GM19467 (cell line): ENCODE results near the gene GADD45A.
"Not testable (repeated sequence)": the region's sequence is repeated elsewhere in the genome, so short reads cannot be mapped to it uniquely, and the experiment has no call there.

Source experiments
- ATAC-seq: cut with Tn5 transposase; IDR thresholded peaks from one replicate; pipeline ENCODE4 v1.9.1; 2021; ENCODE audit warnings: mild to moderate bottlenecking, moderate library complexity; ENCODE audit not compliant: unreplicated experiment

The GADD45A gene

GRCh38 chr1:67719329-67720196, 34.6 kb downstream of the GADD45A start:
- ATAC-seq = no peak

GRCh38 chr1:67721112-67721511, 36.1 kb downstream of the GADD45A start:
- ATAC-seq = no peak

DNA sequence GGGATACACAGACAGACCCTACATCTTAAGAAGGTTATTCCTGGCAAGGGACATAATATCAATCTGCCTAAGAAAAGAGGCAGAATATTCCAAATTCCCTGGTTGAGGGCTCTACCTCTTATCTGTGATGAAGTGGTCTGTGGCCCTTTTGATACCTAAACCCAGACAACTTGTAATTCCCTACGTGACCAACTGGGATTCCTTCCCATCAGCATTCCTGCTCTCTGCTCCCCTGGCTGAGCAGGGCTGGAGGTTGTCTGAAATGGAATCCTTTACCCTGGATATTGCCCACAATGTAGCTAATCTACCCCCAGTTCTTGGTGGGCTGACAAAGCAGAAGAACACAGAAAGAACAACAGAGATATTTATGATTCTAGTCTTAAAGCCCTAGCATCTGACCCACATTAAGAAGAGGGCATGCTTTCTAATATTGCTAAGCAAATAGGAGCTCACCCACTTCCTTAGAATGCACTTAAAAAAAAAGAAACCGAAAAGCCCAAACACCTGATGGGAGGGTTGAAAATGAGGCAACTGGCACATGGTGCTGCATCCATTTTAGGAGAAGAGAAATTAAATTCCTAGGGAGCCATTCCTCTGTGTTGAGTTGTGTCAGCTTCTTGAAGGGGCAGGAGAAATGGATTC, 36.8 kb downstream of the GADD45A start:
- ATAC-seq = no peak

- no peak for ATAC-seq
Measured at GRCh38 chr1:67722292-67722944, 37.4 kb downstream of the GADD45A start.

- ATAC-seq = no peak
Measured at GRCh38 chr1:67723126-67723525, 38.1 kb downstream of the GADD45A start.

DNA sequence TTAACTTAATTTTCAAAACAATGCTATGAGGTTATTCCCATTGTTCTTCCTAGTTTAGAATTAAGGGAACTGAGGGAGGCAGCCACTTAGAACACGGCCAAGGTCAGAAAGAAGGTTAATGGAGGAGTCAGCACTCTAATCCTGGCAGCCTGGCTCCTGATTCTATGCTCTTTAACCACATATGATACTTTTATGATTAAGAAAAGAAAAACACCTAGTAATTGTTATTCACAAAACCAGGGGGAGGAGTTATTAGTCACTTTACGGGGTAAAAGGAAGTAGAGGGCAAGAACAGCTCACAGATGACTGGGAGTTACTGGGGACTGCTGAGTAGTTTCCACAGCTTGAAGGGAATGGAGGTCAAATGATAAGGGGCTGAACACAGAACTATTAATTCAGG, 38.6 kb downstream of the GADD45A start:
- peak; percentile 57 for ATAC-seq

- ATAC-seq = no peak
Measured at GRCh38 chr1:67724928-67725560, 40.0 kb downstream of the GADD45A start.

DNA sequence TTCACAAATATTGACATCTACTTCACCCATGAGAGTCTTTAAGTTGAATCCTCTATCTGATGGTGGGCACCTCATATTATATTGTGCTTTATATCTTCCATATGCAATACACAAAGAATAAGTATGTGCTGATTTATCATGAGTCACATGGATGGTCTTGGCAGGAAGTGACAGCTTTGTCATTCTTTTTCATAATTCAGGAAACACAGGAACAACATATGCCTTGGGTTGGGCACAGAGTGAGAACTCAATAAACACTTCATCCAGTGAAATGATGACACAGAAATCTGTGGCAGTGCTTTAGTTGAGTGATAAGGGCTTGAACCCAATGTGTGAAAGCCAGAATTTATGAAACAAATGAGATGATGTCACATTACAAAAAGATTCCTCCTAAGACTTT, 41.2 kb downstream of the GADD45A start:
- ATAC-seq = no peak

- no peak for ATAC-seq
Measured at GRCh38 chr1:67729872-67730271, 44.9 kb downstream of the GADD45A start.

DNA sequence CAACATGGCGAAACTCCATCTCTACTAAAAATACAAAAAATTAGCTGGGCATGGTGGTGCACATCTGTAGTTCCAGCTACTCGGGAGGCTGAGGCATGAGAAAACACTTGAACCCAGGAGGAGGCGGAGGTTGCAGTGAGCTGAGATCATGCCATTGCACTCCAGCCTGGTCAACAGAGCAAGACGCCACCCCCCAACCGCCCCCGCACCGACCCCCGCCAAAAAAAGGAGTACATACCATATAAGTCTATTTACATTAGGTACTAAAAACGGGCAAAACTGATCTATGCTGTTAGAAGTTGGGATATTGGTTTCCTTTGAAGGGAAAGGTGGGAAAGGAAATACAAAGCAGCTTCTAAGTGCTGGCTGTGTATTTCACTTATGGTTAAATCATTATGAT, 45.3 kb downstream of the GADD45A start:
- ATAC-seq = not testable (repeated sequence)

- no peak for ATAC-seq
Measured at GRCh38 chr1:67731322-67731721, 46.3 kb downstream of the GADD45A start.

DNA sequence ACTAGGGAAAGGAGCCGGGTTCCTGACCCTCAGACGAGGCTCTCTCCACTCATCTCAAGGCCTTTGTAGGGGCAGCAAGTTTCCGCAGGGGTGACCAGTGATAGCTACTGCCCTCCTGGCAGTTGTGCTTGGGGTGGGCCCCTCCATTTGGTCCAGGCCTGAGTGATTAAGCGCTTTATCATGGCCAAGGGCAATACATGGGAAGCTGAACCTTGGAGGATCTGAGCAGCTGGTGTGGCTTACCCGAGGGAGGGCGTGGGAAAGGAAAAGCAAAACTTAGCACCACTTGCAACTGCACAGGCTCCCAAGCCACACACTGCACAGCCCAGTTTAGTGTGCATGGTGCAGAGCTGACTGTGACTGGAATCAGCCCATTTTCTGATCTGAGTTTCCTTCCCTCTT, 47.8 kb downstream of the GADD45A start:
- no peak for ATAC-seq

GRCh38 chr1:67733681-67734322, 48.8 kb downstream of the GADD45A start:
- no peak for ATAC-seq

GRCh38 chr1:67734323-67734690, 49.3 kb downstream of the GADD45A start:
- ATAC-seq = no peak

DNA sequence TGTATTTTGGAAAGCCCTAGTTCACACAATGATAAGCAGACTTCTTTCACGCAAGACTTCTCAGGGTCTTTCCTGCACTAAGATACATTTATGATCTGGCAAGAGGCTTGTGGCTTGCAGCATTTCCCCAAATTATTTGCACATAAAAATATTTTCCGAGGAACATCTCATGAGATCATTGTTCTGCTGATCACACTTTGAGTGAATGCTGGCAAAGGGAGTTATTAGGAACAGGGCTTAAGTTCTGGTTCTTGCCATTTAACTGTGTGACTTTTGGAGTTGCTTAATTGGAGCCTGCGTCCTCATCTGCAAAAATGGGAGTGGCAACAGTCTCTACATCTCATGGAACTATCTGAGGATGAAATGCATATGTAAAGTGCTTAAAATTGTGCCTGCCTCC, 50.2 kb downstream of the GADD45A start:
- ATAC-seq = no peak

- ATAC-seq = peak; percentile 95
Measured at GRCh38 chr1:67735806-67736627, 51.0 kb downstream of the GADD45A start.

DNA sequence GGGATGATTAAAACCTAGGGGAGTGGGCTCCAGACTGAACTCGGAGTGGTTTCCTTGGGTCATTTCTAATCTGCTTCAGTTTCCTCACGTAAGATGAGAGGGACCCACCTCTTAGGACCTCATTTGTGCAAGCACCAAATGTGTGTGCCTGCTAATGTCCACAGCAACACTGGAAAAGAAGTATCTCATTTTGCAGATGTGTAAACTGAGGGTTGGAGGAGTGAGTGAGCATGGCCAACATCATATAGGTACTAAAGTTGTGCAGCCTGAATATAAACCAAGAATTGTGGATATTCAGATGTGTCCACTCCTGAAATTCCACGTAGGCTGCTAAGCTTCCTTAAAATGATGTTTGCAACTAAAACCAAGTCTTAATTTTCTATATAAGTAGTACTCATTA, 51.7 kb downstream of the GADD45A start:
- no peak for ATAC-seq

DNA sequence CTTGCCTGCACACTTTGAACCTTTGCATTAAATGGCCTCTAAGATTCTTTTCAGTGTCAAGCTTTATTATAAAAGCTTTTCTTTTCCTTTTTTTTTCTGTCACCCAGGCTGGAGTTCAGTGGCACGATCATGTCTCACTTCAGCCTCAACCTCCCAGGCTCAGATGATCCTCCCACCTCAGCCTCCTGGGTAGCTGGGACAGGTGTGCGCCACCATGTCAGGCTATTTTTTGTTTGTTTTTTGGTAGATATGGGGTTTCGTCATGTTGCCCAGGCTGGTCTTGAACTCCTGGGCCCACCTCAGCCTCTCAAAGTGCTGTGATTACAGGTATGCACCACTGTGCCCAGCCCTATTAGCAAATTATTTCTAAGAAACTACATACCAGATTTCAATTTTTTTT, 52.9 kb downstream of the GADD45A start:
- ATAC-seq = no peak
